Neural cell (in vitro differentiated cells): ENCODE measurements around the gene TEK. TPM values are rescaled to one million over a fixed set of nuclear protein-coding genes. Genes with fewer than 3 reads are reported as not detected.

ENCODE experiments used
- H2AFZ ChIP-seq: fragments of 200-600, 300-800 bp; sonication (generic), shearing (Covaris generic); 2 replicates; pipeline ENCODE4 v1.6.0; 2014; ENCODE audit warnings: low read depth, mild to moderate bottlenecking, antibody characterized with exemption, low read length, moderate library complexity
- H3F3A ChIP-seq: fragments of 200-600 bp; shearing (Covaris generic); 2 replicates; pipeline ENCODE4 v1.6.1; 2016; ENCODE audit warnings: mild to moderate bottlenecking, moderate library complexity, mixed read lengths, antibody characterized with exemption, low read length; ENCODE audit not compliant: insufficient read depth, poor library complexity, severe bottlenecking
- H3K27ac ChIP-seq: fragments of 200-600, 300-800 bp; sonication (generic), shearing (Covaris generic); 2 replicates; pipeline ENCODE4 v1.5.1; 2014; ENCODE audit warnings: mild to moderate bottlenecking, low read length, moderate library complexity
- H3K27me3 ChIP-seq: fragments of 300-800, 200-600 bp; sonication (generic), shearing (Covaris generic); 2 replicates; pipeline ENCODE4 v1.6.0; 2014; ENCODE audit warnings: mild to moderate bottlenecking, low read depth, low read length, moderate library complexity; ENCODE audit not compliant: insufficient read depth
- H3K36me3 ChIP-seq: fragments of 300-800, 200-600 bp; sonication (generic), shearing (Covaris generic); 2 replicates; pipeline ENCODE4 v1.5.1; 2014; ENCODE audit warnings: mild to moderate bottlenecking, antibody characterized with exemption, low read length, moderate library complexity; ENCODE audit not compliant: insufficient read depth
- H3K4me2 ChIP-seq: fragments of 300-800, 200-600 bp; sonication (generic), shearing (Covaris generic); 2 replicates; pipeline ENCODE4 v1.6.0; 2014; ENCODE audit warnings: mild to moderate bottlenecking, low read length
- H3K4me3 ChIP-seq: fragments of 300-800, 200-600 bp; sonication (generic), shearing (Covaris generic); 2 replicates; pipeline ENCODE4 v1.5.1; 2014; ENCODE audit warnings: mild to moderate bottlenecking, low read length, moderate library complexity
- H3K79me2 ChIP-seq: fragments of 200-600 bp; shearing (Covaris generic); replicated peaks from 2 replicates; pipeline ENCODE4 v1.6.0; 2014; ENCODE audit warnings: mild to moderate bottlenecking, low read length, moderate library complexity; ENCODE audit not compliant: insufficient read depth
- H3K9ac ChIP-seq: fragments of 300-800, 200-600 bp; sonication (generic), shearing (Covaris generic); 2 replicates; pipeline ENCODE4 v1.6.1; 2016; ENCODE audit warnings: mild to moderate bottlenecking, low read length, mixed read lengths
- H3K9me2 ChIP-seq: fragments of 200-600 bp; shearing (Covaris generic); 2 replicates; pipeline ENCODE4 v1.6.1; 2016; ENCODE audit warnings: mild to moderate bottlenecking, low read length, mixed read lengths; ENCODE audit not compliant: insufficient read depth
- H3K9me3 ChIP-seq: fragments of 200-600, 300-800 bp; sonication (generic), shearing (Covaris generic); 2 replicates; pipeline ENCODE4 v1.6.1; 2016; ENCODE audit warnings: mild to moderate bottlenecking, mixed run types, low read length, moderate library complexity, mixed read lengths
- H4K20me1 ChIP-seq: fragments of 200-600 bp; shearing (Covaris generic); 2 replicates; pipeline ENCODE4 v1.6.1; 2016; ENCODE audit warnings: mild to moderate bottlenecking, mixed run types; ENCODE audit not compliant: insufficient read depth
- EP300 ChIP-seq: fragments of 450-650 bp; conservative IDR thresholded peaks from 2 replicates; pipeline ENCODE4 v1.6.1; 2014; ENCODE audit warnings: antibody characterized with exemption, mild to moderate bottlenecking, moderate library complexity; ENCODE audit not compliant: poor library complexity, severe bottlenecking
- EZH2 ChIP-seq: fragments of 200-600, 300-800 bp; shearing (Covaris generic), sonication (generic); IDR thresholded peaks from 2 replicates; pipeline ENCODE4 v1.6.1; 2014; ENCODE audit warnings: antibody characterized with exemption, low read length, borderline replicate concordance, mild to moderate bottlenecking; ENCODE audit not compliant: insufficient read depth, poor library complexity, severe bottlenecking
- MXI1 ChIP-seq: fragments of 450-650 bp; conservative IDR thresholded peaks from 2 replicates; pipeline ENCODE4 v1.6.1; 2014; ENCODE audit warnings: antibody characterized with exemption, mild to moderate bottlenecking; ENCODE audit not compliant: poor library complexity, severe bottlenecking
- POLR2AphosphoS5 ChIP-seq: IDR thresholded peaks from 2 replicates; pipeline ENCODE4 v1.6.1; 2012
- RAD21 ChIP-seq: fragments of 450-650 bp; conservative IDR thresholded peaks from 2 replicates; pipeline ENCODE4 v1.6.1; 2014; ENCODE audit warnings: antibody characterized with exemption, mild to moderate bottlenecking, moderate library complexity
- SMC3 ChIP-seq: fragments of 450-650 bp; conservative IDR thresholded peaks from 2 replicates; pipeline ENCODE4 v1.6.1; 2014; ENCODE audit warnings: antibody characterized with exemption, mild to moderate bottlenecking, moderate library complexity; ENCODE audit not compliant: poor library complexity
- TAF1 ChIP-seq: IDR thresholded peaks from 2 replicates; pipeline ENCODE4 v1.6.1; 2012; ENCODE audit warnings: low read depth
- polyA minus RNA-seq: library from RNA; depleted of rRNA, polyadenylated mRNA; stranded (reverse); fragments of >200 nt; gene quantifications from 2 replicates; pipeline ENCODE4 v1.2.3, GENCODE V29; 2014
- polyA plus RNA-seq: library from polyadenylated mRNA; depleted of rRNA; stranded (reverse); fragments of >200 nt; gene quantifications from 2 replicates; pipeline ENCODE4 v1.2.3, GENCODE V29; 2014
- TF ChIP-seq, protein P1 (sequence below): IDR thresholded peaks from 2 replicates; pipeline ENCODE4 v1.6.1; 2012; ENCODE audit warnings: borderline replicate concordance
- TF ChIP-seq, protein P2 (sequence below): fragments of 450-650 bp; IDR thresholded peaks from 2 replicates; pipeline ENCODE4 v1.5.1; 2014; ENCODE audit warnings: antibody characterized with exemption, mild to moderate bottlenecking, moderate library complexity; ENCODE audit not compliant: poor library complexity, severe bottlenecking

The TEK gene
- polyA plus RNA-seq (0.83 TPM in 1 of 2 replicates, not detected in the other), polyA minus RNA-seq (0.24 and 0.35 TPM in 2 replicates)

DNA sequence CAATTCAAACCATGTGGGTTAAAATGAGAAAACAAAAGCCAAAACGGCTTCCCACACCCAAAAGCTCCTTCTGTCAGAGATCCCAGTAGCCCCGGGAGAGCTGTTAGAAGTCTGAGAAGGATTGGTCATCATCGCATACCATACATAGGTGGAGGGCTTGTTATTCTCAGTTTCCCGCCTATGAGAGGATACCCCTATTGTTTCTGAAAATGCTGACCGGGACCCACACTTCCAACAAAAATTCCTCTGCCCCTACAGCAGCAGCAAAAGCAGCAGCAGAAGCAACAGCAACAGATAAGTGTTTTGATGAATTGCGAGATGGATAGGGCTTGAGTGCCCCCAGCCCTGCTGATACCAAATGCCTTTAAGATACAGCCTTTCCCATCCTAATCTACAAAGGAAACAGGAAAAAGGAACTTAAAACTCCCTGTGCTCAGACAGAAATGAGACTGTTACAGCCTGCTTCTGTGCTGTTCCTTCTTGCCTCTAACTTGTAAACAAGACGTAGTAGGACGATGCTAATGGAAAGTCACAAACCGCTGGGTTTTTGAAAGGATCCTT, at the start of gene TEK:
Gene TEK (plus strand): TSS at position 245 of the 561 bp plus-strand sequence. CDS start 366 bp downstream, outside the sequence.
- Histone ChIP-seq H3K4me2 (no peak within 1 kb of the TSS), H2AFZ (no peak within 1 kb of the TSS), H3K9ac (no peak within 1 kb of the TSS), H3K9me3 (no peaks in the 10 kb centered on the region), H3K36me3 (no peaks in the 10 kb centered on the region), H4K20me1 (no peaks in the 10 kb centered on the region), H3K9me2 (no peaks in the 10 kb centered on the region), H3K4me3 (no peak within 1 kb of the TSS), H3F3A (no peaks in the 10 kb centered on the region), H3K27me3 (no peaks in the 10 kb centered on the region), H3K27ac (no peak within 1 kb of the TSS), H3K79me2 (no peaks in the 10 kb centered on the region)
- no peak for TF ChIP-seq SMC3
- no peak for TF ChIP-seq POLR2AphosphoS5
- no peak for TF ChIP-seq TAF1
- TF ChIP-seq RAD21 = no peak
- TF ChIP-seq, protein P1, sequence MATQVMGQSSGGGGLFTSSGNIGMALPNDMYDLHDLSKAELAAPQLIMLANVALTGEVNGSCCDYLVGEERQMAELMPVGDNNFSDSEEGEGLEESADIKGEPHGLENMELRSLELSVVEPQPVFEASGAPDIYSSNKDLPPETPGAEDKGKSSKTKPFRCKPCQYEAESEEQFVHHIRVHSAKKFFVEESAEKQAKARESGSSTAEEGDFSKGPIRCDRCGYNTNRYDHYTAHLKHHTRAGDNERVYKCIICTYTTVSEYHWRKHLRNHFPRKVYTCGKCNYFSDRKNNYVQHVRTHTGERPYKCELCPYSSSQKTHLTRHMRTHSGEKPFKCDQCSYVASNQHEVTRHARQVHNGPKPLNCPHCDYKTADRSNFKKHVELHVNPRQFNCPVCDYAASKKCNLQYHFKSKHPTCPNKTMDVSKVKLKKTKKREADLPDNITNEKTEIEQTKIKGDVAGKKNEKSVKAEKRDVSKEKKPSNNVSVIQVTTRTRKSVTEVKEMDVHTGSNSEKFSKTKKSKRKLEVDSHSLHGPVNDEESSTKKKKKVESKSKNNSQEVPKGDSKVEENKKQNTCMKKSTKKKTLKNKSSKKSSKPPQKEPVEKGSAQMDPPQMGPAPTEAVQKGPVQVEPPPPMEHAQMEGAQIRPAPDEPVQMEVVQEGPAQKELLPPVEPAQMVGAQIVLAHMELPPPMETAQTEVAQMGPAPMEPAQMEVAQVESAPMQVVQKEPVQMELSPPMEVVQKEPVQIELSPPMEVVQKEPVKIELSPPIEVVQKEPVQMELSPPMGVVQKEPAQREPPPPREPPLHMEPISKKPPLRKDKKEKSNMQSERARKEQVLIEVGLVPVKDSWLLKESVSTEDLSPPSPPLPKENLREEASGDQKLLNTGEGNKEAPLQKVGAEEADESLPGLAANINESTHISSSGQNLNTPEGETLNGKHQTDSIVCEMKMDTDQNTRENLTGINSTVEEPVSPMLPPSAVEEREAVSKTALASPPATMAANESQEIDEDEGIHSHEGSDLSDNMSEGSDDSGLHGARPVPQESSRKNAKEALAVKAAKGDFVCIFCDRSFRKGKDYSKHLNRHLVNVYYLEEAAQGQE = no peak
- TF ChIP-seq, protein P2, sequence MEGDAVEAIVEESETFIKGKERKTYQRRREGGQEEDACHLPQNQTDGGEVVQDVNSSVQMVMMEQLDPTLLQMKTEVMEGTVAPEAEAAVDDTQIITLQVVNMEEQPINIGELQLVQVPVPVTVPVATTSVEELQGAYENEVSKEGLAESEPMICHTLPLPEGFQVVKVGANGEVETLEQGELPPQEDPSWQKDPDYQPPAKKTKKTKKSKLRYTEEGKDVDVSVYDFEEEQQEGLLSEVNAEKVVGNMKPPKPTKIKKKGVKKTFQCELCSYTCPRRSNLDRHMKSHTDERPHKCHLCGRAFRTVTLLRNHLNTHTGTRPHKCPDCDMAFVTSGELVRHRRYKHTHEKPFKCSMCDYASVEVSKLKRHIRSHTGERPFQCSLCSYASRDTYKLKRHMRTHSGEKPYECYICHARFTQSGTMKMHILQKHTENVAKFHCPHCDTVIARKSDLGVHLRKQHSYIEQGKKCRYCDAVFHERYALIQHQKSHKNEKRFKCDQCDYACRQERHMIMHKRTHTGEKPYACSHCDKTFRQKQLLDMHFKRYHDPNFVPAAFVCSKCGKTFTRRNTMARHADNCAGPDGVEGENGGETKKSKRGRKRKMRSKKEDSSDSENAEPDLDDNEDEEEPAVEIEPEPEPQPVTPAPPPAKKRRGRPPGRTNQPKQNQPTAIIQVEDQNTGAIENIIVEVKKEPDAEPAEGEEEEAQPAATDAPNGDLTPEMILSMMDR = no peak
- TF ChIP-seq MXI1 = no peak
- TF ChIP-seq EP300 = no peak
- TF ChIP-seq EZH2 = no peak

DNA sequence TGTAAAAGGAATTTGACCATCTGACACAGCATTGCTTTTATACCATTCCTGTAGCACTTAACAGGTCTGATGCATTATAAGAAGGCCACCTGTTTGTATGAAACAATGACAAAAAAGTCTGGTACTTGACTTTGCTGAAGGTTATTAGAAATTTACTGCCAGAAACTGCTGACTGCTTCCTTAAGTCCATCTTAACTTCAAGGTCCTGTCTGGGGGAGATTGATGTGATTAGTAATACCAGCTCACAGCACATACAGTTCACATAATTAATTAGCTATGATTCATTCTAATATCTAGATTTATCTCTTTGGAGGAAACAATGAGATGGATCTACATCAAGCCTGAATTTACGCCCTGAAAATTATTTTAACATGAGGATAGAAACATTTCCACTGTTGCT, 49.6 kb upstream of the TEK start:
- Histone ChIP-seq H3K27ac (no peak overlapping the region), H3K27me3 (no peaks in the 10 kb centered on the region), H3F3A (no peaks in the 10 kb centered on the region), H2AFZ (no peak overlapping the region), H3K4me3 (no peak overlapping the region), H3K9me3 (no peaks in the 10 kb centered on the region), H3K79me2 (no peaks in the 10 kb centered on the region), H3K36me3 (no peaks in the 10 kb centered on the region), H4K20me1 (no peaks in the 10 kb centered on the region), H3K4me2 (no peak overlapping the region), H3K9ac (no peak overlapping the region), H3K9me2 (no peaks in the 10 kb centered on the region)
- TF ChIP-seq EZH2 = no peak
- no peak for TF ChIP-seq RAD21
- no peak for TF ChIP-seq POLR2AphosphoS5
- TF ChIP-seq TAF1 = no peak
